Measurements from ENCODE around the gene TM9SF4.
"Not testable (repeated sequence)": the region's sequence is repeated elsewhere in the genome, so short reads cannot be mapped to it uniquely, and the experiment has no call there.

TM9SF4 gene

GRCh38 chr20:32116079-32116521, 6.6 kb downstream of the TM9SF4 start:
- Histone ChIP-seq H3K4me3 (replicated peaks; ENCODE audit: insufficient read depth, low read length) (no peak overlapping the region), H3K27me3 (ENCODE audit: insufficient read depth, poor library complexity, severe bottlenecking) (no peaks in the 10 kb centered on the region), H3K27ac (replicated peaks) (no peak overlapping the region)
- TF ChIP-seq REST (IDR thresholded peaks at IDR 0.05; ENCODE audit: insufficient replicate concordance, low read depth) (no peak), SPI1 (IDR thresholded peaks at IDR 0.05; ENCODE audit: borderline replicate concordance, low read depth) (no peak), CTCF (IDR thresholded peaks at IDR 0.05; ENCODE audit: insufficient read depth, low read length) (no peak)
- DNase-seq (ENCODE audit: low read depth in 1 of 2, low spot score in 1 of 2) = no peak

- H3K4me3 ChIP-seq (replicated peaks; ENCODE audit: insufficient read depth, low read length); H3K27ac ChIP-seq (replicated peaks); H3K27me3 ChIP-seq (ENCODE audit: insufficient read depth, poor library complexity, severe bottlenecking); DNase-seq (ENCODE audit: low read depth in 1 of 2, low spot score in 1 of 2): not testable (repeated sequence)
Measured at GRCh38 chr20:32116796-32117195, 7.3 kb downstream of the TM9SF4 start.

GRCh38 chr20:32118427-32118826, 8.9 kb downstream of the TM9SF4 start:
- DNase-seq (ENCODE audit: low read depth in 1 of 2, low spot score in 1 of 2); H3K27me3 ChIP-seq (ENCODE audit: insufficient read depth, poor library complexity, severe bottlenecking); H3K4me3 ChIP-seq (replicated peaks; ENCODE audit: insufficient read depth, low read length); H3K27ac ChIP-seq (replicated peaks): not testable (repeated sequence)

- Histone ChIP-seq H3K27me3 (ENCODE audit: insufficient read depth, poor library complexity, severe bottlenecking) (no peaks in the 10 kb centered on the region), H3K27ac (replicated peaks) (no peak overlapping the region), H3K4me3 (replicated peaks; ENCODE audit: insufficient read depth, low read length) (no peak overlapping the region)
- DNase-seq (ENCODE audit: low read depth in 1 of 2, low spot score in 1 of 2) = no peak
- no peak for TF ChIP-seq SPI1 (IDR thresholded peaks at IDR 0.05; ENCODE audit: borderline replicate concordance, low read depth)
- TF ChIP-seq POLR2AphosphoS5 (IDR thresholded peaks at IDR 0.05; ENCODE audit: low read depth) = no peak
- no peak for TF ChIP-seq CTCF (IDR thresholded peaks at IDR 0.05; ENCODE audit: insufficient read depth, low read length)
- no peak for TF ChIP-seq REST (IDR thresholded peaks at IDR 0.05; ENCODE audit: insufficient replicate concordance, low read depth)
- TF ChIP-seq GABPA (IDR thresholded peaks at IDR 0.05; ENCODE audit: low read depth) = no peak
Measured at GRCh38 chr20:32119734-32120133, 10.2 kb downstream of the TM9SF4 start.

- H3K4me3 ChIP-seq (replicated peaks; ENCODE audit: insufficient read depth, low read length); DNase-seq (ENCODE audit: low read depth in 1 of 2, low spot score in 1 of 2); H3K27ac ChIP-seq (replicated peaks); H3K27me3 ChIP-seq (ENCODE audit: insufficient read depth, poor library complexity, severe bottlenecking): not testable (repeated sequence)
Measured at GRCh38 chr20:32121908-32122307, 12.4 kb downstream of the TM9SF4 start.

Data from HL-60 (cell line).